ENCODE measurements around the gene GAGE10. TPM values are rescaled to one million over a fixed set of nuclear protein-coding genes. Genes with fewer than 3 reads are reported as not detected.

The GAGE10 gene
- total RNA-seq, 1 donor from 2014 or later: not detected

DNA sequence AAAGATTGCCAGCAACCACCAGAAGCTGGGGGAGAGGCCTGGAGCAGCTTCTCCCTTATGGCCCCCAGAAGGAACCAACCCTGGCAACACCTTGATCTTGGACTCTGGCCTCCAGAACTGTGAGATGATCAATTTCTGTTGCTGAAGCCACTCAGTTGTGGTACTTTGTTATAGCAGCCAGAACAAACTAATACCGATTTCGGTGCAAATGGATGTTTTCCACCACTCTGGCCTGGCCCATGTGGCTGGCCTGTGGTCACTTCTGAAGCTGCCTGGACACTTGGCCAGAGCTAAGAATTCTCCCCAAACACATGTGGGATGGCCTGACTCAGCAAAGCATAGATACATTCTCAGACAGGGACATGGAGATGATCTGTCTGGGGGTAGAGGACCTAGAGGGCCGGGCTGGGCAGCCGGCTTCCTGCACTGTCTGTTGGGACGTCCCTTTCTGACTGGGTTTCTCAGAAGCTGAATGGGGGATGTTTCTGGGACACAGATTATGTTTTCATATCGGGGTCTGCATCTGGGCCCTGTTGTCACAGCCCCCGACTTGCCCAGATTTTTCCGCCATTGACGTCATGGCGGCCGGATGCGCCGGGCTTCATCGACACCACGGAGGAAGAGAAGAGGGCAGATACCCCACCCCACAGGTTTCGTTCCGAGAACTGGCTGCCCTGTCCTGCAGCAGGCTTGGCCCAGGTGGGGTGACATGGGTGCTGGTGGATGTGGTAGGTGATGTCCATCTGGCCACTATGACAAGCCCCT, 43.0 kb upstream of the GAGE10 start:
- no peaks in the 10 kb centered on the region for H3K27me3 ChIP-seq
- no peak for TF ChIP-seq EZH2 (IDR thresholded peaks at IDR 0.05)
- TF ChIP-seq EZH2phosphoT487 (IDR thresholded peaks at IDR 0.05): no peak
- no peak for TF ChIP-seq CTCF (IDR thresholded peaks at IDR 0.05)

DNA sequence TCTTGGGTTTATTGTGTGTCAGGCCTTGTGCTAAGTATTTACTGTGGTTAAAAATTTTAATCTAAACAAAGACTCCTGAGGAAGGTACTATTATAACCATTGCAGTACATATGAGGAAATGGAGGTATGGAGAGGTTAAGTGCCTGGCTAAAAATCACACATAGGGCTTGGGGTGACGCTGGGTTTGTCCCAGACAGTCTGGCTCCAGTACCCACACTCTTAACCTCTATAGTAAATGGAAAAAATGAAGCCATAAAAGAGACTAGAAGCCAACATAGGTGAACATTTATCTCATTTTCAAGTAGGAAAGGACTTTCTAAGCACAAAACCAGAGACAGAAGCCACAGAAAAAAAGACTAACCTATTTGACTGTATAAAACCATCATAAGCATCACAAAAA, 40.8 kb upstream of the GAGE10 start:
- H3K9me3 Mint-ChIP-seq: peaks cover 11% of the 10 kb centered on the region
- H3K9ac ChIP-seq: no peak overlapping the region

More for the DNA sequence above, 43.0 kb upstream of the GAGE10 start:
- Histone ChIP-seq H3K4me1 (no peaks in the 10 kb centered on the region), H3K79me2 (ENCODE audit: low read depth) (no peaks in the 10 kb centered on the region), H3K9ac (no peak overlapping the region), H3F3A (ENCODE audit: low read depth) (no peaks in the 10 kb centered on the region), H3K27ac (no peak overlapping the region), H3K9me3 (ENCODE audit: low read depth) (no peaks in the 10 kb centered on the region), H2AFZ (replicated peaks) (no peak overlapping the region), H3K4me2 (no peak overlapping the region), H3K36me3 (no peaks in the 10 kb centered on the region), H3K4me3 (no peak overlapping the region), H4K20me1 (ENCODE audit: low read depth) (no peaks in the 10 kb centered on the region)
- Mint-ChIP-seq H3K36me3 (no peaks in the 10 kb centered on the region), H3K27me3 (ENCODE audit: insufficient read depth, low read depth) (peaks cover 8% of the 10 kb centered on the region), H3K4me3 (no peak overlapping the region), H3K4me1 (no peaks in the 10 kb centered on the region), H3K27ac (no peak overlapping the region), H3K9me3 (peaks cover 16% of the 10 kb centered on the region)
- no peak for DNase-seq (ENCODE audit: low spot score)

DNA sequence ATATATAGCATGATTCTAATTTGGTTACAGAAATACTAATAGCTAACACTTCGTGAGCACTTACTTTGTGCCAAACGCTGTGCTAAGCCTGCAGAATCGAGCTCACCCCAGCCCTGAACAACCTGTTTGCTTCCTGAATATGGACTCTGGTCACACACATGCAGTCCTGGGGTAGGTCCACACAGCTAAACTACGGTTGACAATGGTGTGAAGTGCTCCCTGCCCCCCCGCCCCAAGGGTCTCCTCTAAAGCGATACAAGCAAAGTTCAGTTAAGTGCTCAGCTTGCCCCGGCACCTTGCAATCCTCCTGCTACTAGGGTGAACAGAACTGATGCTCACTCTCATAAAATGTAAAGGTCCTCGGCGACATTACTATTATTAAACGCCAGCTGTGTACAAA, 39.8 kb upstream of the GAGE10 start:
- DNase-seq (ENCODE audit: low spot score): no peak
- Histone ChIP-seq H3K27ac (no peak overlapping the region), H3K36me3 (no peaks in the 10 kb centered on the region), H3K9me3 (ENCODE audit: low read depth) (no peaks in the 10 kb centered on the region), H3K4me2 (no peak overlapping the region), H3K4me3 (no peak overlapping the region), H3K4me1 (no peaks in the 10 kb centered on the region), H3K9ac (no peak overlapping the region), H3F3A (ENCODE audit: low read depth) (peaks cover 5% of the 10 kb centered on the region), H3K27me3 (no peaks in the 10 kb centered on the region), H4K20me1 (ENCODE audit: low read depth) (no peaks in the 10 kb centered on the region), H3K79me2 (ENCODE audit: low read depth) (no peaks in the 10 kb centered on the region), H2AFZ (replicated peaks) (no peak overlapping the region)
- H3K4me3 Mint-ChIP-seq: no peak overlapping the region
- no peak overlapping the region for H3K27ac Mint-ChIP-seq
- H3K36me3 Mint-ChIP-seq: no peaks in the 10 kb centered on the region
- H3K4me1 Mint-ChIP-seq: peaks cover 3% of the 10 kb centered on the region
- peaks cover 11% of the 10 kb centered on the region for H3K27me3 Mint-ChIP-seq (ENCODE audit: insufficient read depth, low read depth)
- TF ChIP-seq EZH2 (IDR thresholded peaks at IDR 0.05) (no peak), CTCF (IDR thresholded peaks at IDR 0.05) (no peak), EZH2phosphoT487 (IDR thresholded peaks at IDR 0.05) (no peak)
- H3K9me3 Mint-ChIP-seq: peaks cover 11% of the 10 kb centered on the region

More for the DNA sequence above, 40.8 kb upstream of the GAGE10 start:
- H4K20me1 ChIP-seq (ENCODE audit: low read depth): no peaks in the 10 kb centered on the region
- no peak overlapping the region for H3K4me3 ChIP-seq
- no peak for TF ChIP-seq CTCF (IDR thresholded peaks at IDR 0.05)
- TF ChIP-seq EZH2phosphoT487 (IDR thresholded peaks at IDR 0.05): no peak
- no peak for TF ChIP-seq EZH2 (IDR thresholded peaks at IDR 0.05)
- Mint-ChIP-seq H3K36me3 (no peaks in the 10 kb centered on the region), H3K4me1 (no peaks in the 10 kb centered on the region), H3K27ac (no peak overlapping the region), H3K27me3 (ENCODE audit: insufficient read depth, low read depth) (peaks cover 11% of the 10 kb centered on the region), H3K4me3 (no peak overlapping the region)
- no peaks in the 10 kb centered on the region for H3K36me3 ChIP-seq
- no peak overlapping the region for H2AFZ ChIP-seq (replicated peaks)
- H3F3A ChIP-seq (ENCODE audit: low read depth): no peaks in the 10 kb centered on the region
- DNase-seq (ENCODE audit: low spot score): no peak
- H3K79me2 ChIP-seq (ENCODE audit: low read depth): no peaks in the 10 kb centered on the region
- no peaks in the 10 kb centered on the region for H3K9me3 ChIP-seq (ENCODE audit: low read depth)
- H3K27me3 ChIP-seq: no peaks in the 10 kb centered on the region
- no peaks in the 10 kb centered on the region for H3K4me1 ChIP-seq
- no peak overlapping the region for H3K27ac ChIP-seq
- no peak overlapping the region for H3K4me2 ChIP-seq
